PC-3 (cell line): ENCODE measurements around the gene NPY4R2.
"Not testable (repeated sequence)": the region's sequence is repeated elsewhere in the genome, so short reads cannot be mapped to it uniquely, and the experiment has no call there.

Experiments
- CTCF ChIP-seq: fragments of 300-600 bp; sonication (generic); conservative IDR thresholded peaks from 2 replicates; pipeline ENCODE4 v1.5.1; 2017; ENCODE audit warnings: antibody characterized with exemption, low read depth, mild to moderate bottlenecking, low read length
- EZH2 ChIP-seq: fragments of 300-600 bp; sonication (generic); IDR thresholded peaks from one replicate; pipeline ENCODE4 v1.6.1; 2017; ENCODE audit warnings: antibody characterized with exemption, mild to moderate bottlenecking, low read length; ENCODE audit not compliant: unreplicated experiment
- EZH2phosphoT487 ChIP-seq: fragments of 300-600 bp; sonication (generic); IDR thresholded peaks from 2 replicates; pipeline ENCODE4 v1.6.1; 2018; ENCODE audit warnings: mild to moderate bottlenecking, antibody characterized with exemption, low read length, borderline replicate concordance

GRCh38 chr10:47972077-47972476, 53.6 kb downstream of the NPY4R2 start:
- not testable (repeated sequence) for TF ChIP-seq CTCF, EZH2, EZH2phosphoT487
